GM23248 (cell line): Measurements from ENCODE around the gene GSTP1. TPM values are rescaled to one million over a fixed set of nuclear protein-coding genes. Genes with fewer than 3 reads are reported as not detected.
"Not testable (repeated sequence)": the region's sequence is repeated elsewhere in the genome, so short reads cannot be mapped to it uniquely, and the experiment has no call there.

Experiments used
- DNase-seq: peaks from one replicate; pipeline ENCODE4 v3.0.0-alpha.2; 2015
- H2AFZ ChIP-seq: fragments of 200-600 bp; sonication (generic); 2 replicates; pipeline ENCODE4 v1.6.1; 2016; ENCODE audit warnings: antibody characterized with exemption
- H3F3A ChIP-seq: fragments of 200-600 bp; sonication (generic); 2 replicates; pipeline ENCODE4 v1.6.1; 2016; ENCODE audit warnings: mild to moderate bottlenecking, antibody characterized with exemption, mixed run types; ENCODE audit not compliant: insufficient read depth
- H3K27ac ChIP-seq: fragments of 200-600 bp; sonication (generic); 2 replicates; pipeline ENCODE4 v1.5.1; 2016; ENCODE audit warnings: mild to moderate bottlenecking
- H3K27me3 ChIP-seq: fragments of 200-600 bp; sonication (generic); replicated peaks from 2 replicates; pipeline ENCODE4 v1.6.1; 2016; ENCODE audit warnings: mild to moderate bottlenecking; ENCODE audit not compliant: insufficient read depth
- H3K36me3 ChIP-seq: fragments of 200-600 bp; sonication (generic); 2 replicates; pipeline ENCODE4 v1.6.1; 2016; ENCODE audit warnings: low read depth, mild to moderate bottlenecking
- H3K4me1 ChIP-seq: fragments of 200-600 bp; sonication (generic); 2 replicates; pipeline ENCODE4 v1.6.1; 2016; ENCODE audit warnings: mild to moderate bottlenecking; ENCODE audit not compliant: insufficient read depth
- H3K4me2 ChIP-seq: fragments of 200-600 bp; sonication (generic); one replicate; pipeline ENCODE4 v1.6.1; 2016; ENCODE audit warnings: mild to moderate bottlenecking; ENCODE audit not compliant: unreplicated experiment
- H3K4me3 ChIP-seq: fragments of 200-600 bp; sonication (generic); 2 replicates; pipeline ENCODE4 v1.5.1; 2016; ENCODE audit warnings: mild to moderate bottlenecking
- H3K79me2 ChIP-seq: fragments of 200-600 bp; sonication (generic); 2 replicates; pipeline ENCODE4 v1.6.1; 2016; ENCODE audit warnings: mild to moderate bottlenecking; ENCODE audit not compliant: insufficient read depth
- H3K9ac ChIP-seq: fragments of 200-600 bp; sonication (generic); 2 replicates; pipeline ENCODE4 v1.6.1; 2016; ENCODE audit warnings: mild to moderate bottlenecking
- H3K9me2 ChIP-seq: fragments of 200-600 bp; sonication (generic); 2 replicates; pipeline ENCODE4 v1.6.1; 2016; ENCODE audit warnings: mixed run types, mild to moderate bottlenecking, moderate library complexity; ENCODE audit not compliant: insufficient read depth
- H3K9me3 ChIP-seq: fragments of 200-600 bp; sonication (generic); one replicate; pipeline ENCODE4 v1.6.1; 2017; ENCODE audit warnings: low read depth
- H4K20me1 ChIP-seq: fragments of 200-600 bp; sonication (generic); 2 replicates; pipeline ENCODE4 v1.6.0; 2016; ENCODE audit not compliant: insufficient read depth
- EZH2 ChIP-seq: fragments of 200-600 bp; sonication (generic); IDR thresholded peaks from 2 replicates; pipeline ENCODE4 v1.6.1; 2018; ENCODE audit warnings: antibody characterized with exemption, mild to moderate bottlenecking; ENCODE audit not compliant: insufficient read depth, poor library complexity, severe bottlenecking
- EZH2phosphoT487 ChIP-seq: fragments of 200-600 bp; sonication (generic); IDR thresholded peaks from 2 replicates; pipeline ENCODE4 v1.6.1; 2018; ENCODE audit warnings: antibody characterized with exemption, moderate library complexity, mild to moderate bottlenecking, low read depth; ENCODE audit not compliant: insufficient read depth
- WGBS, 2 experiments: methylation state at CpG; one replicate each; pipeline ENCODE4 v1.1.6; 2015 to 2017; ENCODE audit warnings: low lambda C conversion rate in 2 of 2, low coverage in 1 of 2; ENCODE audit errors: missing lambda C conversion rate in 2 of 2; 5-methylcytosine and 5-hydroxymethylcytosine counted together
- in situ Hi-C: fragments of 300-500 bp; cut with MboI; formaldehyde crosslinking; loops from 2 replicates; pipeline ENCODE4 v1.15.0; 2020
- polyA plus RNA-seq: library from polyadenylated mRNA; unstranded; fragments of >200 nt; fragmentation: Nextera tagmentation; extraction: Ambion mirVana; gene quantifications from 2 replicates; pipeline ENCODE4 v1.2.1, GENCODE V29; 2016
- total RNA-seq: library from RNA; depleted of rRNA; stranded (reverse); fragments of >200 nt; shearing (Covaris generic); gene quantifications from 2 replicates; pipeline ENCODE4 v1.2.3, GENCODE V29; 2014

Gene GSTP1
- total and polyA plus RNA-seq, 2 experiments from 2014 or later = 606 to 743 TPM

DNA sequence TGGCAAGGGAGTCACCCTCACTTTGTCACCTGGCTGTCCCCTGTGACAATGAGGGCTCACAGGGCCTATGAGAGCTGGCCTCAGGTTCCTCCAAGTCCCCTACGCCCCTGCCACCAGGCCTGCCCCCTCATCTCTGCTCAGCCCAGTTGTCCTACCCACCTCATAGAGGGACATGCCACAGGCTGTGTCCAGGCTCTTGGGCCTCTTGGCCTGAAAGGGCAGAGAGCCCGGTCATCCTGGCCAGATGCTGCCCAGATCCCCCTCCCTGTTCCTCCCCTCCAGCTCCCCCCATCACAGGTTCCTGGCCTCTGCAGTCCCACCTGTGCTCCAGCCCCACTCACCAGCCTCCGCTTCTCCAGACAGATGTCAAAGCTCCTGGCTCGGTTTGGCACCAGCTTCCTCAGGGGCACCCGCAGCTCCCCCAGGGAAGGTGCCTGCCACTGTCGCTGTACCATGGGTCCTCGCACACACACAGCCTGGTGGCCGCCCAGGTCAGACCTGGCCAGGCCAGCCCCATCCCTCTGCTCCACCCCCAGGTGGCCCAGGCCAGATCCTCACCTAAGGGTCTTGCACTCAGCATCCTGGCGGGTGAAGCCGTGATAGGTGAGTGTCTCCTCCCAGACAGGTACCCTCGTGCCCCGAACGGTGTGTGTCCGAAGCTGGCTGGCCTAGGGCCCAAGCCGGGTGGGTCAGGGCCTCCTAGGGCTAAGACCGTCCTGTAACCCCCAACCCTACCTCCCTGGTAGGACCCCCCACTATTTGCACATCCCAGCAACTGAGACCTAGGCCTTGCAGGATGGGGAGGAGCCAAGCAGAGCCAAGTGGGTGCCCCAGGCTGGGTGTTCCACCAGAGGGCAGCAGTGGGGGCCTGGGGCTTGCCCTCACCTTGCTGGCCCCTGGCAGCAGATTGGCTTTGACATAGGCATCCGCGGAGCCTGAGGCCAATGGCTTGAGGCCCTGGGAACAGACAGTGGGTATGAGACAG, 31.4 kb downstream of the GSTP1 start:
- in situ Hi-C loops = no loop called here
- Histone ChIP-seq H3K4me1 (no peaks in the 10 kb centered on the region), H3F3A (no peaks in the 10 kb centered on the region), H3K9me3 (no peaks in the 10 kb centered on the region), H4K20me1 (no peaks in the 10 kb centered on the region), H3K9ac (no peak overlapping the region), H3K79me2 (no peaks in the 10 kb centered on the region), H3K27me3 (peaks cover 22% of the 10 kb centered on the region), H3K27ac (no peak overlapping the region), H2AFZ (no peak overlapping the region), H3K36me3 (no peaks in the 10 kb centered on the region), H3K9me2 (no peaks in the 10 kb centered on the region), H3K4me2 (no peak overlapping the region), H3K4me3 (no peak overlapping the region)
- DNase-seq = peak; percentile 52
- WGBS, 2 experiments = 69 to 71% methylated on average over 11 to 18 of the region's 18 CpGs
- TF ChIP-seq EZH2phosphoT487 (no peak), EZH2 (no peak)

DNA sequence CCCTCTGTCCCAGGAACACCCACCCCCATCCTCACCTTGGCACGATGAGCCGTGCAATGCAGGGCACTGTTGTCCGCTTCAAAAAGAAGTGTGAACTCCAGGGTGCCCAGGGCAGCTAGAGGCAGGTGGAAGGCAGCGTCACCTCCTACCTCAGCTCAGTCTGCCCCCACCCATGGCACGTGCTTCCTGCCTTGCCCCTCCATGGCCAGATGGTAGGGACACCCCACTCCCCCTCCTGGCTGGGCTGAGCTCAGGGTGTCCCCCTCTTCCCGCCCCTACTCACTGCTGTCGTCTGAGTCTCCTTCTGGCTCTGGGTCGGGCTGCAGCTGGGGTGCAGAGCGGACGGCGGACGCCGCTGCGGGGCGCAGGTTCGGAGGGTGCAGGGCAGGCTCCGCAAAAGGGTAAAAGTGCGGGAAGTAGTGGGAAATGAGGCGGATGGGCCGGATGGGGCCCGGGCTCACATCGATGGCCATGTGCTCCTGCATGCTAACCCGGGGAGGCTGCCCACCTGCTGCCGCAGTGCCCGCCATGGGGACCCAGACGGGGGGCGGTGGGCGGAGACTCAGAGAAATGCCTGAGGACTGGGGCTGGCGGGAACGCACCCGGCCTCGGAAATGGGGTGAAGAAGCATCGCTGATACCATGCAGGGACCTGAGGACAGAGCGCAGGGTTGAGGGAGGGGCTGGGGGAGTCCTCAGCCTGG, 32.3 kb downstream of the GSTP1 start:
- Histone ChIP-seq H4K20me1 (no peaks in the 10 kb centered on the region), H3K27ac (no peak overlapping the region), H3K4me1 (no peaks in the 10 kb centered on the region), H3K9me2 (no peaks in the 10 kb centered on the region), H3K79me2 (no peaks in the 10 kb centered on the region), H3F3A (no peaks in the 10 kb centered on the region), H3K9ac (no peak overlapping the region), H3K4me3 (no peak overlapping the region), H2AFZ (no peak overlapping the region), H3K36me3 (no peaks in the 10 kb centered on the region), H3K4me2 (no peak overlapping the region), H3K27me3 (peaks cover 22% of the 10 kb centered on the region), H3K9me3 (no peaks in the 10 kb centered on the region)
- WGBS, 2 experiments = 6 to 7% methylated on average over 29 to 34 of the region's 34 CpGs
- no peak for DNase-seq
- in situ Hi-C loops = no loop called here
- no peak for TF ChIP-seq EZH2phosphoT487
- no peak for TF ChIP-seq EZH2

DNA sequence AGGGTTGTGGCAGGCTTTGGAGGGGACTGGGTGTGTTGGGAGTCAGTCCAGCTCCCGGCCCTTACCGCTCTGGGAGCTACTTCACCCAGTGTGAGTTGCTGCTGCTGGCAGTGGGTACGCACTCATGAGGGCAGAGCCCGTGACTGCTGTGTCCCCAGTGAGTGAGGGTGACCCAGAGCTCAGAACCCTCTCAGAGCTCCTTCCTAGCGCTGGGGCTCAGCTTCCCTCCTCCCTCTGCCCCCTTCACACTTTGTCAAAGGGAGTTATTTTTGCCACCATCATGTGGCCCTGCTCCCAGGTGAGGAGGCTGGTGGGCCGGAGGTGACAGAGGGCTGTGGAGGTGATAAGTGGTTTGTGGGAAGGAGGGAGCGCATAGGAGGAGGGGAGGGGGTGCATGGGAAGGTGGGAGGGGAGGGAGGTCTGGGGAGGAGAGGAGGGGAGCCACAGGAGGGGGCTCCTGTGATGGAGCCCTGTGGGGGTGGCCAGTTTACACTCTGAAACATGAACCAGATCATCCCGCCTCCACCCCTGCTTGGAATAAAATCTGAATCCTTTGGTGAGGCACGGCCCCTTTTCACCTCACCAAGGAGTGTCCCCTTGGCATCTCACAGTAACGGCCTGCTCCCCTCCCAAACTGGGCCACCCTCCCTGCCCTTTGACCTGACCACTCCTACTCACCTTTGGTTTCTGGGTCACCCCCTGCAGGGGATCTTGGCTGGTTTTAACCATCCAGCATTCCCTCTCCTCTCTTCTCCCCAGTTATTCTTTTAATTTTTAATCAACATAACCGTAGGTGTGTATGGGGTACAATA, 33.0 kb downstream of the GSTP1 start:
- Histone ChIP-seq H3K9ac (no peak overlapping the region), H2AFZ (no peak overlapping the region), H3K4me3 (no peak overlapping the region), H3K36me3 (no peaks in the 10 kb centered on the region), H3K27ac (no peak overlapping the region), H3K4me1 (no peaks in the 10 kb centered on the region), H3K9me2 (no peaks in the 10 kb centered on the region), H3K27me3 (peaks cover 22% of the 10 kb centered on the region), H3K9me3 (no peaks in the 10 kb centered on the region), H3K4me2 (no peak overlapping the region), H4K20me1 (no peaks in the 10 kb centered on the region), H3K79me2 (no peaks in the 10 kb centered on the region), H3F3A (no peaks in the 10 kb centered on the region)
- TF ChIP-seq EZH2 (no peak), EZH2phosphoT487 (no peak)
- WGBS, 2 experiments = 16 to 17% methylated on average over 7 to 11 of the region's 11 CpGs
- in situ Hi-C loops = no loop called here
- DNase-seq = no peak

DNA sequence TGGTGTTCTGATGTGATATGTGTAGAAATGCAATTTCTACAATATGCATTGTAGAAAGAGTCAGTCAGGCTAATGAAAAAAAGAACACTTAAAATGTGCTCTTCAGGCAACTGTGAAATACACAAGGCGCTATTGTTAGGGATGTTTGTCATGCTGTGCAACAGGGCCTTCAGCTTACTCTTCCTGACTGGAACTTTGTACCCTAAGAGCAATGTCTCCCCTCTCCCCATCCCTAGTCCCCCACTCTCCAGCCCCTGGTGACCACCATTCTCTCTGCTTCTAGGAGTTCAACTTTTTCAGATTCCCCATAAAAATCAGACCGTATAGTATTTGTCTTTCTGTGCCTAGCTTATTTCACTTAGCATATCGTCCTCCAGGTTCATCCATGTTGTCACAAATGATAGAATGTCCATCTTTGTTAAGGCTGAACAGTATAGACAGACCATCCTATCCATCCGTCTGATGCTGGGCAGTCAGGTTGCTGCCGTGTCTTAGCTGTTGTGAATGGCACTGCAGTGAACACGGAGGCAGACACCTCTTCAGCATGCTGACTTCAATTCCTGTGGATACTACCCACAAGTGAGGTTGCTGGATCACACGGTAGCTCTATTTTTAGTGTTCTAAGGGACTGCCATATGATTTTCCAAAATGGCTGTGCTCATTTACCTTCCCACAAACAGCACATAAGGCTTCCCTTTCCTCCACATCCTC, 33.8 kb downstream of the GSTP1 start:
- Histone ChIP-seq H3K36me3 (no peaks in the 10 kb centered on the region), H2AFZ (no peak overlapping the region), H3K9me3 (no peaks in the 10 kb centered on the region), H3K27me3 (peaks cover 22% of the 10 kb centered on the region), H3K4me3 (no peak overlapping the region), H3K4me1 (no peaks in the 10 kb centered on the region), H4K20me1 (no peaks in the 10 kb centered on the region), H3K9me2 (no peaks in the 10 kb centered on the region), H3F3A (no peaks in the 10 kb centered on the region), H3K9ac (no peak overlapping the region), H3K27ac (no peak overlapping the region), H3K4me2 (no peak overlapping the region), H3K79me2 (no peaks in the 10 kb centered on the region)
- WGBS, 2 experiments = 56 to 63% methylated on average over 7 of the region's 7 CpGs
- TF ChIP-seq EZH2phosphoT487 = no peak
- no peak for TF ChIP-seq EZH2
- no peak for DNase-seq
- in situ Hi-C loops = no loop called here

DNA sequence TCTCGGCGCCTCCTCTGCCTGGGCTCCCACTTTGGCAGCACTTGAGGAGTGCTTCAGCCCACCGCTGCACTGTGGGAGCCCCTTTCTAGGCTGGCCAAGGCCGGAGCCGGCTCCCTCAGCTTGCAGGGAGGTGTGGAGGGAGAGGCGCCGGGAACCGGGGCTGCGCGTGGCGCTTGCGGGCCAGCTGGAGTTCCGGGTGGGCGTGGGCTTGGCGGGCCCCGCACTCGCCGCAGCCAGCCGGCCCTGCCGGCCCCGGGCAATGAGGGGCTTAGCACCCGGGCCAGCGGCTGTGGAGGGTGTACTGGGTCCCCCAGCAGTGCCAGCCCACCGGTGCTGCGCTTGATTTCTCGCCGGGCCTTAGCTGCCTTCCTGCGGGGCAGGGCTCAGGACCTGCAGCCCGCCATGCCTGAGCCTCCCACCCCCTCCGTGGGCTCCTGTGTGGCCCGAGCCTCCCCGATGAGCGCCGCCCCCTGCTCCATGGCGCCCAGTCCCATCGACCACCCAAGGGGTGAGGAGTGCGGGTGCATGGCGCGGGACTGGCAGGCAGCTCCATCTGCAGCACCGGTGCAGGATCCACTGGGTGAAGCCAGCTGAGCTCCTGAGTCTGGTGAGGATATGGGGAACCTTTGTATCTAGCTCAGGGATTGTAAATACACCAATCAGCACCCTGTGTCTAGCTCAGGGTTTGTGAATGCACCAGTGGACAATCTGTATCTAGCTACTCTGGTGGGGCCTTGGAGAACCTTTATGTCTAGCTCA, 35.5 kb downstream of the GSTP1 start:
- H3K27me3 ChIP-seq = peaks cover 22% of the 10 kb centered on the region
- H3K4me2 ChIP-seq, H2AFZ ChIP-seq, H3K9ac ChIP-seq, H3K36me3 ChIP-seq, DNase-seq, H3K79me2 ChIP-seq, H3K9me2 ChIP-seq, H3K27ac ChIP-seq, in situ Hi-C loops, H3K4me3 ChIP-seq, H4K20me1 ChIP-seq, H3K4me1 ChIP-seq, H3F3A ChIP-seq, H3K9me3 ChIP-seq: not testable (repeated sequence)
- WGBS, 2 experiments = 80 to 83% methylated on average over 31 to 40 of the region's 40 CpGs
